Karpas-422 (cell line): Measurements from ENCODE around the gene EIF4E2. TPM values are rescaled to one million over a fixed set of nuclear protein-coding genes. Genes with fewer than 3 reads are reported as not detected.
A peak's percentile ranks its signal among the peaks of the same experiment; 100 is the strongest.
"Not testable (repeated sequence)": the region's sequence is repeated elsewhere in the genome, so short reads cannot be mapped to it uniquely, and the experiment has no call there.

Source experiments
- DNase-seq: peaks from one replicate; pipeline ENCODE4 v3.0.0-alpha.2; 2015
- H2AFZ ChIP-seq: fragments of 200-600 bp; sonication (generic); 2 replicates; pipeline ENCODE4 v1.6.1; 2014; ENCODE audit warnings: antibody characterized with exemption, low read length, mixed read lengths
- H3K27ac ChIP-seq: fragments of 200-600 bp; sonication (generic); 2 replicates; pipeline ENCODE4 v1.5.1; 2014; ENCODE audit warnings: mild to moderate bottlenecking, low read length, moderate library complexity
- H3K27me3 ChIP-seq: fragments of 200-600 bp; sonication (generic); 2 replicates; pipeline ENCODE4 v1.6.1; 2014; ENCODE audit warnings: low read length, mixed read lengths
- H3K36me3 ChIP-seq: fragments of 200-600 bp; sonication (generic); 2 replicates; pipeline ENCODE4 v1.6.1; 2014; ENCODE audit warnings: low read length, mixed read lengths; ENCODE audit not compliant: insufficient read depth
- H3K4me1 ChIP-seq: fragments of 200-600 bp; sonication (generic); 2 replicates; pipeline ENCODE4 v1.6.1; 2014; ENCODE audit warnings: mild to moderate bottlenecking, low read length, mixed read lengths
- H3K4me2 ChIP-seq: fragments of 200-600 bp; sonication (generic); 2 replicates; pipeline ENCODE4 v1.6.1; 2014; ENCODE audit warnings: low read length, low read depth, mild to moderate bottlenecking; ENCODE audit not compliant: poor library complexity, severe bottlenecking
- H3K4me3 ChIP-seq: fragments of 200-600 bp; sonication (generic); 2 replicates; pipeline ENCODE4 v1.5.1; 2014; ENCODE audit warnings: mild to moderate bottlenecking, antibody characterized with exemption, low read length, mixed read lengths
- H3K79me2 ChIP-seq: fragments of 200-600 bp; sonication (generic); 2 replicates; pipeline ENCODE4 v1.6.1; 2014; ENCODE audit warnings: mild to moderate bottlenecking, low read length, mixed read lengths
- H3K9ac ChIP-seq: fragments of 200-600 bp; sonication (generic); 2 replicates; pipeline ENCODE4 v1.6.0; 2014; ENCODE audit warnings: low read length
- H3K9me2 ChIP-seq: fragments of 200-600 bp; sonication (generic), shearing (Covaris generic); replicated peaks from 2 replicates; pipeline ENCODE4 v1.6.0; 2014; ENCODE audit warnings: mild to moderate bottlenecking, low read length, moderate library complexity; ENCODE audit not compliant: insufficient read depth
- H3K9me3 ChIP-seq: fragments of 300-700, 200-600 bp; sonication (generic); 2 replicates; pipeline ENCODE4 v1.6.1; 2014; ENCODE audit warnings: low read length, mixed read lengths
- H4K20me1 ChIP-seq: fragments of 200-600 bp; sonication (generic); 2 replicates; pipeline ENCODE4 v1.6.1; 2014; ENCODE audit warnings: mild to moderate bottlenecking, antibody characterized with exemption, low read length, low read depth; ENCODE audit not compliant: insufficient read depth
- total RNA-seq: library from RNA; depleted of rRNA; stranded (reverse); fragments of >200 nt; shearing (Covaris generic); gene quantifications from 2 replicates; pipeline ENCODE4 v1.2.3, GENCODE V29; 2014; ENCODE audit warnings: low replicate concordance

EIF4E2 gene
- total RNA-seq, 1 experiment from 2014 or later, result 53.0 TPM

DNA sequence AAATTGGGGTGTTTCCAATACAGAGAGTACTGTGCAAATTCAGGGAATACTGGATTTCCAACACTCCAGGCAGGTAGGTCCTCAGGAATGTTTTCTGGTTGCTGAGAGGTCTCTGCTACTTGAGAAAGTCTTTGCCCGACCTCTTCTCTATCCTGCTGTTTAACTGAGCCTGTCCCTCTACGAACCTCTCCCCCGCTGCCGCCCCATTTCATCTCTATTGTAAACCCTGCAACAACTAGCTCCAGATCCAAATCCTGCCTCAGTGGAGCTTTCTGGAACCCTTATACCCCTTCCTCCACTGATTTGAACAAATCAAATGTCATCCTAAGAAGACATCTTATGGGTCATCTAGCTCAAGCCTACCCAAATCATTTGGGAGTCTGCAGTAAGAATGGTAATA is 1.3 kb downstream of the EIF4E2 start:
- peaks cover 36% of the 10 kb centered on the region; the same call in 1 of the 2 replicates for H3K36me3 ChIP-seq
- H2AFZ ChIP-seq, result no peak overlapping the region
- H3K4me1 ChIP-seq, result peaks cover 25% of the 10 kb centered on the region
- H3K79me2 ChIP-seq, result peaks cover 94% of the 10 kb centered on the region
- no peaks in the 10 kb centered on the region for H3K9me2 ChIP-seq
- peak overlapping the region; percentile 78 for H3K4me3 ChIP-seq
- H3K9ac ChIP-seq, result peak overlapping the region; percentile 99
- H3K27me3 ChIP-seq, result no peaks in the 10 kb centered on the region
- no peaks in the 10 kb centered on the region for H3K9me3 ChIP-seq
- no peak for DNase-seq
- no peak overlapping the region for H3K27ac ChIP-seq
- H3K4me2 ChIP-seq, result peak overlapping the region; percentile 92
- peaks cover 16% of the 10 kb centered on the region; the same call in 1 of the 2 replicates for H4K20me1 ChIP-seq

DNA sequence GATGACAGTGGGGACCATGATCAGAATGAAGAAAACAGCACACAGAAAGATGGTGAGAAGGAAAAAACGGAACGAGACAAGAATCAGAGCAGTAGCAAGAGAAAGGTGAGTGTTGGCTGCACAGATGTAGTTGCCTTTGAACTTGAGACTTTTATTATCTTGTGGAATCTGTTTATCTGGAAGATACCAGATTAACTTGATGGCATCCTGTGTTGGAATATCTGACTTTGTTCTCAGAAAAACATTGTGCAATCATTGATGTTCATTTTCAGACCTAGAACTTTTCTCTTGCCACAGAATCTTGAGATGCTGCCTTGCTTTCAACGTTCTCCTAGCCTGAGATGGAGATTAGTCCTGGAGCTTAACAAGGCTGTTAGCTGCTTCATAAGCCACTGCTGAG is 5.9 kb downstream of the EIF4E2 start:
- peaks cover 54% of the 10 kb centered on the region for H3K79me2 ChIP-seq
- peaks cover 10% of the 10 kb centered on the region; the same call in 1 of the 2 replicates for H4K20me1 ChIP-seq
- no peaks in the 10 kb centered on the region for H3K9me3 ChIP-seq
- no peak overlapping the region for H3K4me2 ChIP-seq
- no peak overlapping the region for H3K4me3 ChIP-seq
- no peak overlapping the region for H2AFZ ChIP-seq
- DNase-seq, result no peak
- no peak overlapping the region for H3K9ac ChIP-seq
- H3K9me2 ChIP-seq, result no peaks in the 10 kb centered on the region
- H3K4me1 ChIP-seq, result peaks cover 18% of the 10 kb centered on the region
- no peaks in the 10 kb centered on the region for H3K27me3 ChIP-seq
- H3K27ac ChIP-seq, result no peak overlapping the region
- H3K36me3 ChIP-seq, result peaks cover 37% of the 10 kb centered on the region; the same call in 1 of the 2 replicates

DNA sequence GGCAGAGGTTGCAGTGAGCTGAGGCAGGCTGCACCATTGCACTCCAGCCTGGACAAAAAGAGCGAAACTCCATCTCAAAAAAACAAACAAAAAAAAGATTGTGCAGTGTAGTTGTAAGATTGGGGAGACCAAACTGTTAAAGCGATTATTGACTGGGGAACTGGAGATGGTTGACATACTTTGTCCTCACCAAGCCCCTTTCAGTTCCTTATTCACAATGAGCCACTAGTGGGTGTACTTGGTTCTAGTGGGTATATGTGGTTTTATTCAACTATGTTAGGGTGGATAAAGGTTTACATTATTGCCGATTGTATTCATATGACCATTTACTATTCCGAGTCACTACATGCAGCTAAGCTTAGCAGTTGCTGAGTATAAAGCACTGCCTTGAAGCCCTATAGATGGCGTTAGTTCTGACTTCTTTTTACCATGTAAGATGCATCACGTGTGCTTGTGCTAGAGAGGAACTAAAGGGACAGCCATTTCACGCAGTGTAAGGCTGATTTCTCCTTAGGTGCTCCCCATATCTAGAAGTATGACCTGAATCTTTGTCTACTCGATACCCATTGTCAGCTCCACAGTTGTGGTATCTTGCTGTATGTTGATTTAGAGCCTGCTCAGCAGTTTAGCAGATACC is 12.1 kb downstream of the EIF4E2 start:
- DNase-seq, result no peak
- H3K27me3 ChIP-seq, result no peaks in the 10 kb centered on the region
- H3K9me2 ChIP-seq, result no peaks in the 10 kb centered on the region
- 0 out of 2 replicates have a peak, but pooled peaks cover 7% of the 10 kb centered on the region for H4K20me1 ChIP-seq
- peaks cover 4% of the 10 kb centered on the region; the same call in 1 of the 2 replicates for H3K79me2 ChIP-seq
- peaks cover 38% of the 10 kb centered on the region for H3K36me3 ChIP-seq
- H2AFZ ChIP-seq, result no peak overlapping the region
- H3K4me2 ChIP-seq, result no peak overlapping the region
- no peak overlapping the region for H3K9ac ChIP-seq
- H3K9me3 ChIP-seq, result no peaks in the 10 kb centered on the region
- no peaks in the 10 kb centered on the region for H3K4me1 ChIP-seq
- no peak overlapping the region for H3K4me3 ChIP-seq
- no peak overlapping the region for H3K27ac ChIP-seq

DNA sequence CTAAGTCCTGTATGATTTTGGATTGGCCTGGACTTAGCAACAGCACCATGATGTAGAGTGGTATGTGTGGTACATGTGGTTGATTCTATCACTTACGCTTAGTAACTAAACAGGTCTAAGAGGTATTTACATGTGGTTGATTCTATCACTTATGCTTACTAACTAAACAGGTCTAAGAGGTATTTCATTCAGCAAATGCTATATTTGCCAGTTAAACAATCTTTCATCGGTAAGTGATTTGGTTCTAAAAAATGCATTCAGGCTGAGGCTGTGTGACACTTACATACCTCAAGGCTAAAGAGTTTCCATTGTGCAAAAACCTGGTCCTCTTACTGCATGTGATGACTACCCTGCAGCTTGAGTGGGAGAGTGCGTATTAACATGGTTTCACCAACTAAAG is 13.1 kb downstream of the EIF4E2 start:
- DNase-seq, result no peak
- H3K36me3 ChIP-seq, result peaks cover 44% of the 10 kb centered on the region
- peaks cover 4% of the 10 kb centered on the region; the same call in 1 of the 2 replicates for H3K79me2 ChIP-seq
- H3K27ac ChIP-seq, result no peak overlapping the region
- H2AFZ ChIP-seq, result no peak overlapping the region
- no peaks in the 10 kb centered on the region for H3K9me2 ChIP-seq
- no peak overlapping the region for H3K4me3 ChIP-seq
- no peaks in the 10 kb centered on the region for H3K4me1 ChIP-seq
- no peak overlapping the region for H3K4me2 ChIP-seq
- H4K20me1 ChIP-seq, result 0 out of 2 replicates have a peak, but pooled peaks cover 7% of the 10 kb centered on the region
- no peaks in the 10 kb centered on the region for H3K27me3 ChIP-seq
- no peaks in the 10 kb centered on the region for H3K9me3 ChIP-seq
- no peak overlapping the region for H3K9ac ChIP-seq

DNA sequence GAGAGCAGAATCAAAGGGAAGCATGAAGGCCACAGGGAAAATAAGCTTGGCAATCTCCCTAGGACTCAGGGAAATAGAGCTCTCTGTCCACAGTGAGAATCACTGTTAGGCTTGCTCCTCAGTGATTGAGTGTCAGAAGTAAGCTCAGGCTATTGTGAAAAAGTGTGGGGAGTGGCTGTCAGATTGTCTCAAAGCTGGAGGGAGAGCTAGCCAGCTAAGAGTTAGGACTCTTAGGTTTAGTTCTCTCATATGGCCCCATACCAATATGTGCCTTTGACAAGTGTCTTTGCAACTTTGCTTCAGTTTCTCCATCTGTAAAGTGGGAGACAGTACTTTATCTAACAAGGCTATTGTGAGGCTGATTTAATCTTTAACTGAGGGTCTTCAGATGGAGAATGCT is 17.2 kb downstream of the EIF4E2 start:
- DNase-seq, result no peak
- Histone ChIP-seq H3K27me3 (no peaks in the 10 kb centered on the region), H3K9me3 (no peaks in the 10 kb centered on the region), H3K27ac (no peak overlapping the region), H3K9ac (no peak overlapping the region), H3K36me3 (peaks cover 40% of the 10 kb centered on the region), H3K9me2 (no peaks in the 10 kb centered on the region), H3K4me3 (no peak overlapping the region), H4K20me1 (0 out of 2 replicates have a peak, but pooled peaks cover 4% of the 10 kb centered on the region), H2AFZ (no peak overlapping the region), H3K4me2 (no peak overlapping the region), H3K4me1 (peaks cover 5% of the 10 kb centered on the region), H3K79me2 (peaks cover 1% of the 10 kb centered on the region; the same call in 1 of the 2 replicates)

DNA sequence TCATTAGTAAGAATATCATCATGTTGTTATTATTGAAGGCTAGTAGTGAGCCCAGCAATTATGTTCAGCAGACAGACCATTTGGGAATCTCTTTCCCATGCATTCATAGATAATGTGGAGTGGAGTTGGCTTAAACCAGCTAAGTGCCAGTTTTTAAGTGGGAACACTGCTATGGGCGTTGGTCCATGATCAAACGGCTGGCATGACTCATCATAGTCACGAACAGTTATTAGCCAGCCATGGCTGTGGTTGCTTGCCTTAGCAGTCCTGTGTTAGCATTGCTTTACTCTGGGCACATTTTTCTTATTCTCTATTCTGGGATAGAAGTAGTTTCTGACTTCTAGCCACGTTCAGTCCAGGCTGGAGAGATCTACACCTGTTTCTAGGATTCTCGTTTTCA is 17.7 kb downstream of the EIF4E2 start:
- Histone ChIP-seq H3K9me2 (no peaks in the 10 kb centered on the region), H3K79me2 (no peaks in the 10 kb centered on the region), H3K4me3 (no peak overlapping the region), H3K4me1 (peaks cover 5% of the 10 kb centered on the region), H2AFZ (no peak overlapping the region), H3K27ac (no peak overlapping the region), H4K20me1 (0 out of 2 replicates have a peak, but pooled peaks cover under 1% of the 10 kb centered on the region), H3K27me3 (no peaks in the 10 kb centered on the region), H3K4me2 (no peak overlapping the region), H3K36me3 (peaks cover 40% of the 10 kb centered on the region), H3K9ac (no peak overlapping the region), H3K9me3 (no peaks in the 10 kb centered on the region)
- DNase-seq, result no peak

DNA sequence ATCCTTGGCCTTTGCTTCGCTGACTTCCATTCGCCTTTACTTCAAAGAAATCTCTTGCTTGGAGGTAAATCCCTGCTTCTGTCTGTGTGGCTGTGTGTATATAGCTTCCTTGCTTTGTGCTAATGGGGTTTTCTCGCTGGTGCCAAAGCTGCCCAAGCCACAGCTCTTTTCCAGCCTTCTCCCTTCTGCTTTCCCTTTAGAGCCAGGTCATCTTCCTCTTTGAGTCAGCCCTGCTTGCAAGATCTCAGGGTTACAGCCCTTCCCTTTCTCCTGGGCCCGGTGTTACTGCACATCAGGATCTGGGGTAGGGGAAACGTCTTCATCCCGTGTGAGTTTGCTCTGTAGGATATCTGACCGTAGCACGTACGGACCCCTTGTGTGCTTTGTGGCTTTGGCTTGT is 19.1 kb downstream of the EIF4E2 start:
- DNase-seq, result no peak
- Histone ChIP-seq H2AFZ (no peak overlapping the region), H3K27ac (no peak overlapping the region), H3K9me3 (no peaks in the 10 kb centered on the region), H3K4me1 (peaks cover 5% of the 10 kb centered on the region), H3K27me3 (no peaks in the 10 kb centered on the region), H3K9ac (no peak overlapping the region), H3K36me3 (peaks cover 36% of the 10 kb centered on the region; the same call in 1 of the 2 replicates), H3K9me2 (no peaks in the 10 kb centered on the region), H3K4me2 (no peak overlapping the region), H3K79me2 (no peaks in the 10 kb centered on the region), H3K4me3 (no peak overlapping the region), H4K20me1 (no peaks in the 10 kb centered on the region)

DNA sequence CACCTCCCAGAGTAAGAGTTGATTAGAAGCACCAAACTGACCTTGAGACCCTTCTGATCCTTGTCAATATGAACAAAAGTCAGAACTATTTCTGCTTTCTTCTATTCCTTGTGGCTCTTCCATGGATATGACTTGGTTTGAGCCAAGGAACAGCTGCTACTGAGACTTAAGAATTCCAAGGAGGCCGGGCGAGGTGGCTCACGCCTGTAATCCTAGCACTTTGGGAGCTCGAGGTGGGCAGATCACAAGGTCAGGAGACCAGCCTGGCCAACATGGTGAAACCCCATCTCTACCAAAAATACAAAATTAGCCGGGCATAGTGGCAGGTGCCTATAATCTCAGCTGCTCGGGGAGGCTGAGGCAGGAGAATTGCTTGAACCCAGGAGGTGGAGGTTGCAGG is 20.0 kb downstream of the EIF4E2 start:
- H3K4me1 ChIP-seq, DNase-seq, H3K4me3 ChIP-seq, H3K9ac ChIP-seq, H3K9me3 ChIP-seq, H3K9me2 ChIP-seq, H3K4me2 ChIP-seq, H4K20me1 ChIP-seq, H3K27ac ChIP-seq, H3K79me2 ChIP-seq, H2AFZ ChIP-seq, H3K27me3 ChIP-seq: not testable (repeated sequence)
- H3K36me3 ChIP-seq, result peaks cover 40% of the 10 kb centered on the region; the same call in 1 of the 2 replicates
